GM23338 (cell line): ENCODE measurements around the gene CYP2A7. TPM values are rescaled to one million over a fixed set of nuclear protein-coding genes. Genes with fewer than 3 reads are reported as not detected.
A peak's percentile ranks its signal among the peaks of the same experiment; 100 is the strongest.
"Not testable (repeated sequence)": the region's sequence is repeated elsewhere in the genome, so short reads cannot be mapped to it uniquely, and the experiment has no call there.

Experiments used
- ATAC-seq: fragments of 200-7000 bp; cut with Tn5 transposase; 3 replicates; pipeline ENCODE4 v1.9.1; 2020
- DNase-seq: peaks from one replicate; pipeline ENCODE4 v3.0.0-alpha.2; 2015; ENCODE audit warnings: low spot score
- H2AFZ ChIP-seq: fragments of 200-600 bp; sonication (generic); 2 replicates; pipeline ENCODE4 v1.8.0; 2016; ENCODE audit warnings: antibody characterized with exemption, mild to moderate bottlenecking, moderate library complexity
- H3F3A ChIP-seq: fragments of 200-600 bp; sonication (generic); replicated peaks from 2 replicates; pipeline ENCODE4 v1.8.0; 2017; ENCODE audit warnings: antibody characterized with exemption, mixed run types, low read depth
- H3K27ac ChIP-seq: fragments of 200-600 bp; sonication (generic); 2 replicates; pipeline ENCODE4 v1.6.1; 2016; ENCODE audit warnings: low read depth
- H3K27me3 ChIP-seq: fragments of 200-600 bp; sonication (generic); 2 replicates; pipeline ENCODE4 v1.8.0; 2016; ENCODE audit warnings: mild to moderate bottlenecking, mixed run types, moderate library complexity; ENCODE audit not compliant: insufficient read depth
- H3K36me3 ChIP-seq: fragments of 200-600 bp; sonication (generic); 2 replicates; pipeline ENCODE4 v1.8.0; 2016; ENCODE audit warnings: mild to moderate bottlenecking; ENCODE audit not compliant: insufficient read depth
- H3K4me1 ChIP-seq: fragments of 200-600 bp; sonication (generic); 2 replicates; pipeline ENCODE4 v1.8.0; 2016; ENCODE audit warnings: mild to moderate bottlenecking, moderate library complexity; ENCODE audit not compliant: insufficient read depth
- H3K4me2 ChIP-seq: fragments of 200-600 bp; sonication (generic); 2 replicates; pipeline ENCODE4 v1.7.1; 2017; ENCODE audit warnings: mixed run types
- H3K4me3 ChIP-seq: fragments of 200-600 bp; sonication (generic); 2 replicates; pipeline ENCODE4 v1.6.1; 2016; ENCODE audit warnings: mixed run types
- H3K79me2 ChIP-seq: fragments of 200-600 bp; sonication (generic); replicated peaks from 2 replicates; pipeline ENCODE4 v1.8.0; 2017; ENCODE audit warnings: mild to moderate bottlenecking; ENCODE audit not compliant: insufficient read depth
- H3K9me2 ChIP-seq: fragments of 200-600 bp; sonication (generic); 2 replicates; pipeline ENCODE4 v1.8.0; 2017; ENCODE audit not compliant: insufficient read depth
- H4K20me1 ChIP-seq: fragments of 200-600 bp; sonication (generic); replicated peaks from 2 replicates; pipeline ENCODE4 v1.8.0; 2017; ENCODE audit warnings: mild to moderate bottlenecking; ENCODE audit not compliant: insufficient read depth
- H3K27ac Mint-ChIP-seq: 2 replicates; pipeline ENCODE4 v1.8.0; 2020; ENCODE audit warnings: inconsistent platforms, mild to moderate bottlenecking, moderate library complexity, mixed read lengths
- H3K27me3 Mint-ChIP-seq: 3 replicates; pipeline ENCODE4 v1.8.0; 2022; ENCODE audit warnings: low read depth, mild to moderate bottlenecking, moderate library complexity, mixed read lengths, inconsistent platforms; ENCODE audit not compliant: insufficient read depth, poor library complexity
- H3K36me3 Mint-ChIP-seq: 3 replicates; pipeline ENCODE4 v1.8.0; 2021; ENCODE audit warnings: low read depth, mild to moderate bottlenecking, inconsistent platforms, moderate library complexity, mixed read lengths
- H3K4me1 Mint-ChIP-seq: 3 replicates; pipeline ENCODE4 v1.8.0; 2020; ENCODE audit warnings: mild to moderate bottlenecking, inconsistent platforms, mixed read lengths
- H3K4me3 Mint-ChIP-seq: 3 replicates; pipeline ENCODE4 v1.8.0; 2021; ENCODE audit warnings: moderate library complexity, mild to moderate bottlenecking, inconsistent platforms, mixed read lengths
- H3K9me3 Mint-ChIP-seq: 3 replicates; pipeline ENCODE4 v1.8.0; 2020; ENCODE audit warnings: moderate library complexity, mild to moderate bottlenecking, inconsistent platforms, mixed read lengths
- POLR2AphosphoS5 ChIP-seq: IDR thresholded peaks from 2 replicates; pipeline ENCODE4 v1.6.1; 2016; ENCODE audit warnings: antibody characterized with exemption, low read depth
- polyA plus RNA-seq: library from polyadenylated mRNA; unstranded; fragments of >200 nt; fragmentation: Nextera tagmentation; extraction: Ambion mirVana; gene quantifications from 2 replicates; pipeline ENCODE4 v1.2.1, GENCODE V29; 2016
- total RNA-seq: library from RNA; depleted of rRNA; stranded (reverse); fragments of >200 nt; shearing (Covaris generic); gene quantifications from 2 replicates; pipeline ENCODE4 v1.2.3, GENCODE V29; 2014

CYP2A7 gene
- total and polyA plus RNA-seq, 2 experiments from 2014 or later = not detected

DNA sequence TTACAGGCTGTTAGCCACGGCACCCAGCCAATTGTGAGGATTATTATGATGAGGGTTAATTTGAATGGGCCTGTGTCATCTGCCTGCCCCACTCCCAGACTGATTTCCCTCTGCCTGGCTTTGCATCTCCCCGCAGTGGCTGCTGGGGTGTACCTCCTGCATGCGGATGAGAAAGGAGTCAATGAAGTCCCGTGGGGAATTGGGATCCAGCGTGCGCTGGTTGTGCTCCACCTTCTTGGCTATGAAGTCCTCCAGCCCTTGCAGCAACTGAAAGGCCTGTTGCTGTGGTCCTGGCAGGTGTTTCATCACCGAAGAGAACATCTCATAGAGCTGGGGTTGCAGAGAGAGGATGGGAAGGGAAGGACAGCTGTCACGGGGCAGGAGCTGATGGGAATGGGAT lies 35.3 kb downstream of the CYP2A7 start:
- H3K4me1 Mint-ChIP-seq = peaks cover 14% of the 10 kb centered on the region; the same call in 2 of the 3 replicates
- not testable (repeated sequence) for ATAC-seq, H2AFZ ChIP-seq, H3F3A ChIP-seq, H3K4me1 ChIP-seq, H3K79me2 ChIP-seq, H3K9me2 ChIP-seq, H3K36me3 ChIP-seq, H3K4me3 Mint-ChIP-seq, H3K27ac ChIP-seq, H3K36me3 Mint-ChIP-seq, H3K9me3 Mint-ChIP-seq, H3K4me2 ChIP-seq, H3K4me3 ChIP-seq, DNase-seq, H3K27ac Mint-ChIP-seq, H4K20me1 ChIP-seq
- H3K27me3 Mint-ChIP-seq = peaks cover 43% of the 10 kb centered on the region
- H3K27me3 ChIP-seq = peaks cover 26% of the 10 kb centered on the region

DNA sequence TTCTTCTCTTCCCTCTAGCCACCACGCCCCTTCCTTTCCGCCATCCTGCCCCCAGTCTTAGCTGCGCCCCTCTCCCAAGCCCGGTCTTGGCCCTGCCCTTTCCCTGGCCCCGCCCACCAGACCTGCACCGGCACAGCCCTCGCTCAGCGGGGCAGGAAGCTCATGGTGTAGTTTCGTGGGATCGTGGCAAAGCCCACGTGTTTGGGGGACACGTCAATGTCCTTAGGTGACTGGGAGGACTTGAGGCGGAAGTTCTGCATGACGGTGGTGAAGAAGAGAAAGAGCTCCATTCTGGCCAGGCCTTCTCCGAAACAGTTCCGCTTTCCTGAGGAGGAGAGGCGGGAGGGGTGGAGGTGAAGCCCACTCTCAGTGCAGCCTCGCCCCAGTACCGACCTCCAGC lies 38.4 kb downstream of the CYP2A7 start:
- DNase-seq = peak; percentile 66
- H3K9me2 ChIP-seq, H3K79me2 ChIP-seq, H3K4me1 ChIP-seq, H4K20me1 ChIP-seq, H3K36me3 ChIP-seq, H3K27ac ChIP-seq, H3K36me3 Mint-ChIP-seq, H3K27ac Mint-ChIP-seq, H3K9me3 Mint-ChIP-seq, H3F3A ChIP-seq: not testable (repeated sequence)
- Mint-ChIP-seq H3K4me3 (peak overlapping the region; percentile 68), H3K27me3 (peaks cover 25% of the 10 kb centered on the region), H3K4me1 (peaks cover 14% of the 10 kb centered on the region; the same call in 2 of the 3 replicates)
- peaks cover 17% of the 10 kb centered on the region for H3K27me3 ChIP-seq
- H3K4me3 ChIP-seq = peak overlapping the region; percentile 60
- peak; percentile 89 for ATAC-seq
- TF ChIP-seq POLR2AphosphoS5 = peak; percentile 65
- peak overlapping the region; percentile 91; the same call in 1 of the 2 replicates for H2AFZ ChIP-seq
- peak overlapping the region; percentile 79 for H3K4me2 ChIP-seq

DNA sequence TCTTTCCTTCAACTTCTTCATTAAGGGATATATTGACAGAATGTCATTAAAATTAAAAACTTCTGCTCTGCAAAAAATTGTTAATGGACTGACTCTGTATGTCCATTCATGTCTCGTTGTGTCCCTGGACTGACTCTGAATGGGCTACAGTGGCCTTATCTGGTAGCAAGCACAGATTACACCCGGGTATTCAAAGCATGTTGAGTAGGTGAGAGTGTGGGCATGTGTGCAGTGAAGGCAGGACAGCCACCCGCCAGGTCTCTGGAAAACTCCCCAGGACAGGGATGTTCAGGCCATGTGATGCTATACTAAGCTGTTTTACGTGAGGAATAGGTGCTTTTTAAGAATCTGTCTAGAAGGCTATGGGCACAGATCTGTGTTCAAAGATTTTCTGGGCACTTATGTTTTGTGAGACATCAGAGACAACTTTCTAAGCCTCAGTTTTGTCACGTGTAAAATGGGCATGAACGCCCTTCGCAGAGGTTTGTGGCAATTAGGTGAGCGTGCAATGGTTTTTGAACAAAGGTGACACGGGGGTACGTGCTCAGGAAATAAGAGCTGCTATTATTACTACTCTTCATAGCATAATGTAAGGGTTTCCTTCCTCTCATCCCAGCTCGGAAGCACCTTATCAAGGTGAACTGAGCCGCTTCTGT lies 38.9 kb downstream of the CYP2A7 start:
- not testable (repeated sequence) for H3K36me3 ChIP-seq, H3K9me2 ChIP-seq, H3K36me3 Mint-ChIP-seq, H3K9me3 Mint-ChIP-seq, DNase-seq, H4K20me1 ChIP-seq, H3K27ac ChIP-seq, H3F3A ChIP-seq, H3K4me1 ChIP-seq, H3K27ac Mint-ChIP-seq, H3K79me2 ChIP-seq, ATAC-seq
- H3K27me3 Mint-ChIP-seq = peaks cover 19% of the 10 kb centered on the region
- peak overlapping the region; percentile 60 for H3K4me3 ChIP-seq
- H3K4me1 Mint-ChIP-seq = peaks cover 14% of the 10 kb centered on the region
- H3K4me2 ChIP-seq = peak overlapping the region; percentile 79
- H3K4me3 Mint-ChIP-seq = peak overlapping the region; percentile 68
- peak overlapping the region; percentile 91; the same call in 1 of the 2 replicates for H2AFZ ChIP-seq
- H3K27me3 ChIP-seq = peaks cover 12% of the 10 kb centered on the region

DNA sequence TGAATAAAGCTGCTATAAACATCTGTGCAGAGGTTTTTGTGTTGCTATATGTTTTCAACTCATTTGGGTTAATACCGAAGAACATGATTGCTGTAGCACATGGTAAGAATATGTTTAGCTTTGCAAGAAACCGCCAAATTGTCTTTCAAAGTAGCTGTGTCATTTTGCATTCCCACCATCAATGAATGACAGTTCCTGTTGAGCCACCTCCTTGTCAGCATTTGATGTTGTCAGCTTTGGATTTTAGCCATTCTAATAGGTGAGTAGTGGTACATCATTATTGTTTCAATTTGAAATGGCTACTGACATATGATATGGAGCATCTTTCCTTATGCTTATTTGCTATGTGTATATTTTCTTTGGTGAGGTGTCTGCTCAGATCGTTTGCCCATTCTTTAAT lies 40.0 kb downstream of the CYP2A7 start:
- H3K4me3 Mint-ChIP-seq, H3K4me3 ChIP-seq, H3K79me2 ChIP-seq, H3K9me3 Mint-ChIP-seq, H3K36me3 Mint-ChIP-seq, H3K4me1 ChIP-seq, H3F3A ChIP-seq, H3K27me3 ChIP-seq, DNase-seq, H3K27ac ChIP-seq, H4K20me1 ChIP-seq, H3K27me3 Mint-ChIP-seq, H3K4me2 ChIP-seq, H3K9me2 ChIP-seq, H3K36me3 ChIP-seq, ATAC-seq, H2AFZ ChIP-seq, H3K27ac Mint-ChIP-seq: not testable (repeated sequence)
- peaks cover 10% of the 10 kb centered on the region for H3K4me1 Mint-ChIP-seq

DNA sequence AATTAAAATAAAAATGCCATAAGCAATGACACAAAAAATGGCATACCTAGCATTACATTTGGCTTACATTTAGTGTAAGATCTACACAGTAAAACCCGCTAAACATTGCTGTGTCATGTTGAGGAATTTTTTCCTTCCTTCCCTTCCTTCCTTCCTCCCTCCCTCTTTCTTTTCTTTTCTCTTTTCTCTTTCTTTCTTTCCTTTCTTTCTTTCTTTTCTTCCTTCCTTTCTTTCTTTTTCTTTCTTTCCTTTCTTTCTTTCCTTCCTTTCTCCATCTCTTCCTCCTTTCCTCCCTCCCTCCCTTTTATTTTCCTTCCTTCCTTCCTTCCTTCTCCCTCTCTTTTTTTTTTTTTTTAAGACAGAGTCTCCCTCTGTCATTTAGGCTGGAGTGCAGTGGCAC lies 43.6 kb downstream of the CYP2A7 start:
- not testable (repeated sequence) for H3K9me2 ChIP-seq, H3K4me1 ChIP-seq, H3F3A ChIP-seq, H3K36me3 Mint-ChIP-seq, ATAC-seq, H4K20me1 ChIP-seq, H3K27me3 Mint-ChIP-seq, H3K36me3 ChIP-seq, DNase-seq, H3K4me3 Mint-ChIP-seq, H3K4me1 Mint-ChIP-seq, H2AFZ ChIP-seq, H3K9me3 Mint-ChIP-seq, H3K27me3 ChIP-seq, H3K79me2 ChIP-seq, H3K4me2 ChIP-seq, H3K4me3 ChIP-seq, H3K27ac Mint-ChIP-seq, H3K27ac ChIP-seq
